ENCODE results near the gene ERBIN. TPM values are rescaled to one million over a fixed set of nuclear protein-coding genes. Genes with fewer than 3 reads are reported as not detected.

ERBIN gene
- total and polyA plus RNA-seq, 9 of the 15 experiments (the other 6 are each of a cell fraction or from before 2014, with no cell fraction given): 11.9 to 72.8 (median 41.7) TPM

DNA sequence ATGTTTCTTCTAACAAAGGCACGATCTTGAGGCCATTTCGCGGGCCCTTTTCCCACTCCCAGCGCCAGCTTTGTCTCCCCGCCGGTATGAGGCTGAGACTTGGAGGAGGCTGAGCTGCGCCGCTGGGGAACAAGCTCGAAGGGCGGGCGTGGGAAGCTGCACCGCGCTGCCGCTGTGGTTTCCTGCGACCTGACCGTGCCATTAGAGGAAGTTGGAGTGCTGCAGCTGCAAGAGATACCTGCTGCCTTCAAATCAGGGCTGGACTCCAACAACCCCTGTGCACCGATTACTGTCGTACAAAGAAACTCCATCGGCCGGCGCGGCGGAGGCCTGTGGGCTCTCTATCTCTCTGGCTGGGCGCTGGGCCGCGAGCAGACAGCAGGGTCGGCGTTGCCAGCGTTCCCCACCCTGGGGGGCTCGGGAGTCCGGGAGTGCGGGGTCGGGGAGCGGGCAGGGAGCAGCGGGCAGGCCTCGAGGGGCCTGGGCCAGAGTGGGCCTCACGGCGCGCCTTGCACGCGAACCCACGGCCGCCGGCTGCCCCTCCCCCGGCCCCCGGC is 1.3 kb upstream of the ERBIN start (continued):
- TF ChIP-seq, protein P1, sequence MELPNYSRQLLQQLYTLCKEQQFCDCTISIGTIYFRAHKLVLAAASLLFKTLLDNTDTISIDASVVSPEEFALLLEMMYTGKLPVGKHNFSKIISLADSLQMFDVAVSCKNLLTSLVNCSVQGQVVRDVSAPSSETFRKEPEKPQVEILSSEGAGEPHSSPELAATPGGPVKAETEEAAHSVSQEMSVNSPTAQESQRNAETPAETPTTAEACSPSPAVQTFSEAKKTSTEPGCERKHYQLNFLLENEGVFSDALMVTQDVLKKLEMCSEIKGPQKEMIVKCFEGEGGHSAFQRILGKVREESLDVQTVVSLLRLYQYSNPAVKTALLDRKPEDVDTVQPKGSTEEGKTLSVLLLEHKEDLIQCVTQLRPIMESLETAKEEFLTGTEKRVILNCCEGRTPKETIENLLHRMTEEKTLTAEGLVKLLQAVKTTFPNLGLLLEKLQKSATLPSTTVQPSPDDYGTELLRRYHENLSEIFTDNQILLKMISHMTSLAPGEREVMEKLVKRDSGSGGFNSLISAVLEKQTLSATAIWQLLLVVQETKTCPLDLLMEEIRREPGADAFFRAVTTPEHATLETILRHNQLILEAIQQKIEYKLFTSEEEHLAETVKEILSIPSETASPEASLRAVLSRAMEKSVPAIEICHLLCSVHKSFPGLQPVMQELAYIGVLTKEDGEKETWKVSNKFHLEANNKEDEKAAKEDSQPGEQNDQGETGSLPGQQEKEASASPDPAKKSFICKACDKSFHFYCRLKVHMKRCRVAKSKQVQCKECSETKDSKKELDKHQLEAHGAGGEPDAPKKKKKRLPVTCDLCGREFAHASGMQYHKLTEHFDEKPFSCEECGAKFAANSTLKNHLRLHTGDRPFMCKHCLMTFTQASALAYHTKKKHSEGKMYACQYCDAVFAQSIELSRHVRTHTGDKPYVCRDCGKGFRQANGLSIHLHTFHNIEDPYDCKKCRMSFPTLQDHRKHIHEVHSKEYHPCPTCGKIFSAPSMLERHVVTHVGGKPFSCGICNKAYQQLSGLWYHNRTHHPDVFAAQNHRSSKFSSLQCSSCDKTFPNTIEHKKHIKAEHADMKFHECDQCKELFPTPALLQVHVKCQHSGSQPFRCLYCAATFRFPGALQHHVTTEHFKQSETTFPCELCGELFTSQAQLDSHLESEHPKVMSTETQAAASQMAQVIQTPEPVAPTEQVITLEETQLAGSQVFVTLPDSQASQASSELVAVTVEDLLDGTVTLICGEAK (IDR thresholded peaks at IDR 0.05): no peak
- TF ChIP-seq, protein P1 (CRISPR knock-in tag; IDR thresholded peaks at IDR 0.05): no peak
- TF ChIP-seq ZBTB17 (CRISPR knock-in tag; IDR thresholded peaks at IDR 0.05) (no peak), FOXA1 (IDR thresholded peaks at IDR 0.05; ENCODE audit: borderline replicate concordance) (no peak), TBL1XR1 (IDR thresholded peaks at IDR 0.05; ENCODE audit: low read length in 2 of 2) (0 out of 4 replicates have a peak, but pooled peaks of 1 of the 2 experiments have one; percentile 13), ZNF75A (CRISPR knock-in tag; IDR thresholded peaks at IDR 0.05) (peak; percentile 44; the same call in 1 of the 2 replicates), ZBTB1 (CRISPR knock-in tag; IDR thresholded peaks at IDR 0.05; ENCODE audit: borderline replicate concordance, low read depth) (peak; percentile 60; the same call in 1 of the 2 replicates), BHLHE40 (IDR thresholded peaks at IDR 0.05; ENCODE audit: low read length) (peak; percentile 77), PHTF2 (CRISPR knock-in tag; IDR thresholded peaks at IDR 0.05) (no peak), OTX1 (CRISPR knock-in tag; IDR thresholded peaks at IDR 0.05) (no peak), CAMTA2 (CRISPR knock-in tag; conservative IDR thresholded peaks at IDR 0.05) (no peak), PRPF4 (IDR thresholded peaks at IDR 0.05; ENCODE audit: insufficient read depth, low read depth, low read length, poor library complexity, severe bottlenecking) (no peak), ZNF507 (tag; conservative IDR thresholded peaks at IDR 0.05) (no peak), ZNF232 (CRISPR knock-in tag; IDR thresholded peaks at IDR 0.05) (no peak)
- TF ChIP-seq, protein P2, sequence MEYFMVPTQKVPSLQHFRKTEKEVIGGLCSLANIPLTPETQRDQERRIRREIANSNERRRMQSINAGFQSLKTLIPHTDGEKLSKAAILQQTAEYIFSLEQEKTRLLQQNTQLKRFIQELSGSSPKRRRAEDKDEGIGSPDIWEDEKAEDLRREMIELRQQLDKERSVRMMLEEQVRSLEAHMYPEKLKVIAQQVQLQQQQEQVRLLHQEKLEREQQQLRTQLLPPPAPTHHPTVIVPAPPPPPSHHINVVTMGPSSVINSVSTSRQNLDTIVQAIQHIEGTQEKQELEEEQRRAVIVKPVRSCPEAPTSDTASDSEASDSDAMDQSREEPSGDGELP (CRISPR knock-in tag; IDR thresholded peaks at IDR 0.05; ENCODE audit: borderline replicate concordance): peak; percentile 72
- TF ChIP-seq, protein P3, sequence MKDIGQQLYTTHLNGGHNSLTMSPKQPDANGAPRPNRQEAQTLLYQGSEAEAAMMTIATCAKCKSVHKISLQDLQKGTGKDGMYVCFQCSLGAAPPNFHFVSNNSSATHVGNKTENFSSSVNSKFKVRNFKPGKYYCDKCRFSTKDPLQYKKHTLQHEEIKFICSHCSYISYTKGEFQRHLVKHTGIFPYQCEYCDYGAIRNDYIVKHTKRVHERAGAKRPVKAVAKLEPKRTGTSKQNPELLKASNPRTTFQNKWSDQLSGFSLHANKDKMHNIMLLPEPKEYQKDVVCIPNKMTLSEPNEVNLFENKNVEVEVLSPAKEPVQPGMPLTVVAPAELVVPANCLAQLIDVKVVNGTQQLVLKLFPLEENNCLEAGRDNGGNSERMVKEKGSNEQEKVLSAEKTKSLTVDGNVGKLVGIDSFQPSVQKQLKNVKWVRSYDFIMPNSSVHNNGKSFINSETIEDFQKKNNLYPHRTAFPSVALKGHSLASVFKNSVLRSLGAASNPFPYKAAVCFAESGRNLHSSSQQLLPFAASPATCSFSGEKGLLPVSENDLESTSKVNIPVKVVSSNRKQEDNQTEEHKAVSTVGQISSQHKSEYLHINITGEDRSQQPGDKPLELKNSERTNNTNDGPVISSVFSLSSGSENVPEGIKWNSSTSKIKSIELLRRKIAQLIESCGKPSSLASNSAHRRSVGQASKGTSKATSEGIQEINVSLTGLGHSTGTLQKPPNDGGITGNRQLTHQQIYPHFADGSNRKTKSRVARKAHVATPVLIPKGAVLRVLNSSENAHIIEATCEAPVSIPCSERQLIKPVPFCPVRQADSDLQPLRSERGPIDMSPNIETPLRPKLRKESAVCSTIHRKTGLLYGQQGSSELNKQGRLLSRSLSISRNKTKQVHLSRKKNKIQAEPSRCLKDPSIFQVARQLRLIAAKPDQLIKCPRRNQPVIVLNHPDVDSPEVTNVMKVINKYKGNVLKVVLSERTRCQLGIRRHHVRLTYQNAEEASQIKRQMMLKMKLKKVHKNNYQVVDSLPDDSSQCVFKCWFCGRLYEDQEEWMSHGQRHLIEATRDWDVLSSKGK (CRISPR knock-in tag; IDR thresholded peaks at IDR 0.05): no peak

Data from K562 (cell line).